ENCODE measurements around the gene ABHD15. TPM values are rescaled to one million over a fixed set of nuclear protein-coding genes. Genes with fewer than 3 reads are reported as not detected.

ABHD15 gene
- total and polyA plus RNA-seq, 2 experiments from 2014 or later: 2.4 to 10.1 TPM

DNA sequence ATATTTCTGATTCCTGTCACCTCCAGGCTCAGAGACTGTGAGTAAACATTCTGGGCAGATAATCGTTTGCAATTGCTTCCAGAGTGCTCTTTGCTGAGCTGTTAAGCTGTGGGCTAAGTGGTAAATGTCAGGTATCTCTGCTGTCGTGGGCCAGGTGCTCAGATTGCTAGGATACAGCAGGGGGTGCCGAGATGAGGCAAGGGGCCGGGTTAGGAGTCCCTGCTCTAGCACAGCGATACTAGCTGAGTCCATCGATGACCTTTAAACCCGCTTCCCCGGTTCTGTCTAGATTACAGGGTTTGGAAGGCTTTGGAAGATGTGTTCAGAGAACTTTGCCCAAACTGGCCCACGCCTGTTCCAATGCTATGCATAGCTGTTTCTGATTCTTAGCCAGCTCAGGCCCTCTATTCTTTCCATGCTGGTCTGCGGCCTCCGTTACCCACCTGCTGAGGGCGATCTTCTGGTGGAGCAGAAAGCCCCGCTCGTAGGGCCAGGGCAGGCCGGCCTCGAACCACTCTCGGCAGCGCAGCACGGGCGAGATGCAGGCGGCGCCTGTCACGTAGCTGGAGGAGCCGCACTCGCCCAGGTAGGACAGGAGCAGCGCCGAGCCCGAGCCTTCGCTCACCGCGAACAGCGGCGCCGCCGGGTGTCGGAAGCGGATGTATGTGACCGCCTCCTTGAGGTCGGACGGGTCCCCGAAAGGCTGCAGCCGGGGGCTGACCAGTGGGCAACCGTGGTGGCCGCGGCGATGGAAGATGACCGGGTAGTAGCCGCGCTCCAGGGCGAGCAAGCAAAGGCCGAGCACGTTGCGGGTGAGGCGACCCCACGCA lies 979 bp downstream of the ABHD15 start:
- Histone ChIP-seq H4K20me1 (ENCODE audit: insufficient read depth) (no peaks in the 10 kb centered on the region), H3K4me3 (peak overlapping the region; percentile 91), H3K4me1 (ENCODE audit: insufficient read depth) (peaks cover 4% of the 10 kb centered on the region; the same call in 1 of the 2 replicates), H3K27me3 (replicated peaks; ENCODE audit: insufficient read depth) (no peaks in the 10 kb centered on the region), H2AFZ (peak overlapping the region; percentile 82), H3K9me3 (ENCODE audit: low read depth) (no peaks in the 10 kb centered on the region), H3F3A (ENCODE audit: insufficient read depth) (peaks cover 5% of the 10 kb centered on the region; the same call in 1 of the 2 replicates), H3K36me3 (ENCODE audit: low read depth) (no peaks in the 10 kb centered on the region), H3K9ac (peak overlapping the region; percentile 29; the same call in 1 of the 2 replicates), H3K27ac (no peak overlapping the region), H3K9me2 (ENCODE audit: insufficient read depth) (no peaks in the 10 kb centered on the region), H3K4me2 (ENCODE audit: unreplicated experiment) (peak overlapping the region; percentile 54), H3K79me2 (ENCODE audit: insufficient read depth) (no peaks in the 10 kb centered on the region)
- in situ Hi-C loops (cut with MboI): loop anchor here (25.0 kb wide), 1 partner anchor 104 kb away; no protein-coding TSS in a partner anchor
- WGBS, 2 experiments (ENCODE audit: low coverage in 1 of 2, low lambda C conversion rate in 2 of 2, missing lambda C conversion rate in 2 of 2): 15 to 20% methylated on average over 55 of the region's 55 CpGs
- TF ChIP-seq EZH2 (IDR thresholded peaks at IDR 0.05; ENCODE audit: insufficient read depth, poor library complexity, severe bottlenecking) (no peak), EZH2phosphoT487 (IDR thresholded peaks at IDR 0.05; ENCODE audit: insufficient read depth, low read depth) (no peak)
- peak; percentile 27 for DNase-seq

DNA sequence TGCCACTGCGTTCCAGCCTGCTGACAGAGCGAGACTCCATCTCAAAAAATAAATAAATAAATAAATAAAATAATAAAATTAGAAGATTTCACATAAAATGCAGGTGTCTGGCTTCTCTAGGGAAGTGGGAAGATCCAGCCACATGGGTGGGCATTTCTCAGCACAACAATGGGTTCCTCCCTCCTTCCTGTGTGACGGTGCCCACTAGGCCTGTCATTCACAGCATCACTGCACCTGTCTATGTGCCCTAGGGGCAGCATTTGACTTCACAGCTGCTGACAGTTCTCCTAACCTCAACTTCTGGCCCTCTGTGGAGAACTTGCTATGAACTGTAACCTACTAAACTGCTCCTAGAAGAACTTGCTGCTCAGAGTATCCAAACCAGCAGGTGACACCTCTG lies 3.0 kb downstream of the ABHD15 start:
- Histone ChIP-seq H3K36me3 (ENCODE audit: low read depth) (no peaks in the 10 kb centered on the region), H3K4me3 (no peak overlapping the region), H3K4me2 (ENCODE audit: unreplicated experiment) (no peak overlapping the region), H3K4me1 (ENCODE audit: insufficient read depth) (no peaks in the 10 kb centered on the region), H3K27ac (no peak overlapping the region), H2AFZ (no peak overlapping the region), H3K9me2 (ENCODE audit: insufficient read depth) (no peaks in the 10 kb centered on the region), H3F3A (ENCODE audit: insufficient read depth) (no peaks in the 10 kb centered on the region), H3K9me3 (ENCODE audit: low read depth) (no peaks in the 10 kb centered on the region), H3K79me2 (ENCODE audit: insufficient read depth) (no peaks in the 10 kb centered on the region), H4K20me1 (ENCODE audit: insufficient read depth) (no peaks in the 10 kb centered on the region), H3K27me3 (replicated peaks; ENCODE audit: insufficient read depth) (no peaks in the 10 kb centered on the region), H3K9ac (no peak overlapping the region)
- DNase-seq: no peak
- in situ Hi-C loops (cut with MboI): loop anchor here (25.0 kb wide), 1 partner anchor 102 kb away; no protein-coding TSS in a partner anchor
- WGBS, 2 experiments (ENCODE audit: low coverage in 1 of 2, low lambda C conversion rate in 2 of 2, missing lambda C conversion rate in 2 of 2): 100% methylated on average over 3 of the region's 3 CpGs
- TF ChIP-seq EZH2 (IDR thresholded peaks at IDR 0.05; ENCODE audit: insufficient read depth, poor library complexity, severe bottlenecking): no peak
- no peak for TF ChIP-seq EZH2phosphoT487 (IDR thresholded peaks at IDR 0.05; ENCODE audit: insufficient read depth, low read depth)

DNA sequence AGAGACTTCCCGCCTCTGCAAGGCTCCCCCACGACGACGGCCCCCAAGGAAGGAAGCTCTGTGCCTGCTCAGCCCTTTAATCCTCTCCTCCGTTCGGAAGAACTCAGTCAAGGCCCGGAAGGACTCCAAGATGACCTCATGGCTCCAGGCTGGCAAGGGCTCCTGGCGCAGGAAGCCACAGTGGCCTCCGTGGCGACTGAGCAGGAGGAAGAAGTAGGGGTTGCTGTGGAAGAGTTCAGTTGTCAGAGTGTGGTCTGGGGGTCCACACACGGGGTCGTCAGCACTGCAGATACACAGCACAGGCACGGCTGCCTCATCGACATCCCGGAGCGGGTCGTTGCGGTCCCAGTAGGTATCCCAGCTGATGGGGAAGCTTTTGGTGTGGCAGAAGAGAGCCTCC lies 4.2 kb downstream of the ABHD15 start:
- H3K27me3 ChIP-seq (replicated peaks; ENCODE audit: insufficient read depth): no peaks in the 10 kb centered on the region
- no peak overlapping the region for H3K4me2 ChIP-seq (ENCODE audit: unreplicated experiment)
- DNase-seq: no peak
- no peak overlapping the region for H2AFZ ChIP-seq
- WGBS, 2 experiments (ENCODE audit: low coverage in 1 of 2, low lambda C conversion rate in 2 of 2, missing lambda C conversion rate in 2 of 2): 83 to 85% methylated on average over 18 of the region's 18 CpGs
- no peak overlapping the region for H3K9ac ChIP-seq
- no peaks in the 10 kb centered on the region for H3K9me2 ChIP-seq (ENCODE audit: insufficient read depth)
- H3K27ac ChIP-seq: no peak overlapping the region
- no peak for TF ChIP-seq EZH2 (IDR thresholded peaks at IDR 0.05; ENCODE audit: insufficient read depth, poor library complexity, severe bottlenecking)
- no peak for TF ChIP-seq EZH2phosphoT487 (IDR thresholded peaks at IDR 0.05; ENCODE audit: insufficient read depth, low read depth)
- no peaks in the 10 kb centered on the region for H3K9me3 ChIP-seq (ENCODE audit: low read depth)
- no peak overlapping the region for H3K4me3 ChIP-seq
- H3F3A ChIP-seq (ENCODE audit: insufficient read depth): peaks cover 4% of the 10 kb centered on the region
- H3K36me3 ChIP-seq (ENCODE audit: low read depth): no peaks in the 10 kb centered on the region
- H3K4me1 ChIP-seq (ENCODE audit: insufficient read depth): peaks cover 3% of the 10 kb centered on the region; the same call in 1 of the 2 replicates
- no peaks in the 10 kb centered on the region for H4K20me1 ChIP-seq (ENCODE audit: insufficient read depth)
- no peaks in the 10 kb centered on the region for H3K79me2 ChIP-seq (ENCODE audit: insufficient read depth)
- in situ Hi-C loops (cut with MboI): loop anchor here (25.0 kb wide), 1 partner anchor 100 kb away; no protein-coding TSS in a partner anchor

DNA sequence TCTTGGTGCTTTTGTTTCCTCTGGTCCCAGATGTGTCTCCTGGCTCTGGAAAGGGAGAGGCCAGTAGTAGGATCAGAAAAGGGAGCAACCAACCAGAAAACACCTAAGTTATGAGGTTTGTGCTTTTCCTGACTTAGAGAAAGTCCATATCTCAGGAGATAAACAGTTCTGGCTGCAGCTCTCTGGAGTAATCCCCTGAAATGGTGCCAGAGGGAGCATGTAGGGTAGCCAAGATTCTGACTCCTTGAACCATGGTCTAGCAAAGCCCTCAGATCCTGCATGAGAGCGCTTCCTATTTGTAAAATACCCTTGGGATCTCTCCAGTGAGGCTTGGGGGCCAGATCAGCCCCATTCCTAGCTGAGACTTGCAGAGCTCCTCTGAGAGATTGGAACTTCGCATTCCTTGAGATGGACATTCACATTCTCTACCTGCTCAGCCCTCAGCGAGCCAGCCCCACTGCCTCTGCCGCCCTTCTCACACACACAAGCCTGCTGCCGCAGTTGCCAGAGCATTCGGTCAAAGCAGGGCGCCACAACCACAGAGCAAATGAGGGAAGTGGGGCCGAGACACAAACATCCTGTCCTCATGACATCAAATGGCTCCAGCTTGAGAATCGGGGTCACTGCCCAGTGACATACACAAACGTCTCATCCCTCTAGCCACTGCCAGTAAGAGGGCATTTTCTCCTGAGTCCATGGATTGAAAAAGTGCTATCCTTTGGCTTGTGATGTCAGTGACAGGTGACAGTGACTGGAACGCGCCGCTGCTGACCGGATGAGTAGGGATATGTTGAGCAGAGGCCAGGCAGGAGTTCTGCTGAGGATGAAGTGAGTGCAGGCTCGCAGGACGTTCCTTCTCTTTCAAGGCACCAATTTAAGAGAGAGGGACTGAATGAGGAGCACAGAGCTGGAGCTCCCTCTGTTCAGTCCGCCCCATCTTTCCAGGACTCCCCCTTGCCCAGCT lies 5.0 kb downstream of the ABHD15 start:
- no peaks in the 10 kb centered on the region for H3K27me3 ChIP-seq (replicated peaks; ENCODE audit: insufficient read depth)
- in situ Hi-C loops (cut with MboI): loop anchor here (25.0 kb wide), 1 partner anchor 100 kb away; no protein-coding TSS in a partner anchor
- TF ChIP-seq EZH2 (IDR thresholded peaks at IDR 0.05; ENCODE audit: insufficient read depth, poor library complexity, severe bottlenecking) (no peak), EZH2phosphoT487 (IDR thresholded peaks at IDR 0.05; ENCODE audit: insufficient read depth, low read depth) (no peak)
- no peaks in the 10 kb centered on the region for H4K20me1 ChIP-seq (ENCODE audit: insufficient read depth)
- 95% methylated on average over 17 of the region's 17 CpGs for WGBS, 2 experiments (ENCODE audit: low coverage in 1 of 2, low lambda C conversion rate in 2 of 2, missing lambda C conversion rate in 2 of 2)
- H3K9me3 ChIP-seq (ENCODE audit: low read depth): no peaks in the 10 kb centered on the region
- H3K9ac ChIP-seq: no peak overlapping the region
- no peaks in the 10 kb centered on the region for H3K36me3 ChIP-seq (ENCODE audit: low read depth)
- peaks cover 7% of the 10 kb centered on the region for H3F3A ChIP-seq (ENCODE audit: insufficient read depth)
- peaks cover 10% of the 10 kb centered on the region; the same call in 1 of the 2 replicates for H3K4me1 ChIP-seq (ENCODE audit: insufficient read depth)
- H2AFZ ChIP-seq: no peak overlapping the region
- no peaks in the 10 kb centered on the region for H3K79me2 ChIP-seq (ENCODE audit: insufficient read depth)
- no peaks in the 10 kb centered on the region for H3K9me2 ChIP-seq (ENCODE audit: insufficient read depth)
- DNase-seq: no peak
- no peak overlapping the region for H3K27ac ChIP-seq
- no peak overlapping the region for H3K4me3 ChIP-seq
- H3K4me2 ChIP-seq (ENCODE audit: unreplicated experiment): no peak overlapping the region
